Ovary (tissue), 3 donors: ENCODE data around the gene PRAMEF33.
"Not testable (repeated sequence)": the region's sequence is repeated elsewhere in the genome, so short reads cannot be mapped to it uniquely, and the experiment has no call there.

ENCODE experiments used
- CTCF ChIP-seq, 3 donors: fragments of 450-650 bp in 2 of 3; fragments of 200-600 bp in 1 of 3; IDR thresholded peaks; one replicate each; pipeline versions ENCODE4 v1.5.1 to v1.8.0; 2016 to 2022; ENCODE audit warnings: antibody characterized with exemption in 3 of 3, mild to moderate bottlenecking in 1 of 3
- EP300 ChIP-seq: sonication (generic); formaldehyde crosslinking; IDR thresholded peaks from one replicate; pipeline ENCODE4 v1.6.1; 2017; ENCODE audit warnings: antibody characterized with exemption
- donor health status: DM: no; HTN: no; CAD: no.

- TF ChIP-seq CTCF (IDR thresholded peaks at IDR 0.05); EP300: not testable (repeated sequence)
These were observed 50.1 kb downstream of the PRAMEF33 start for GRCh38 chr1:13353476-13353875.
